Measurements from ENCODE around the gene ARSB. TPM values are rescaled to one million over a fixed set of nuclear protein-coding genes. Genes with fewer than 3 reads are reported as not detected.

The ARSB gene
- total RNA-seq, 1 experiment from 2014 or later, result 18.1 TPM

GRCh38 chr5:78887384-78888118 lies 97.6 kb downstream of the ARSB start:
- H3K27ac ChIP-seq (ENCODE audit: low read length), result no peak overlapping the region
- no peaks in the 10 kb centered on the region for H3K27me3 ChIP-seq (ENCODE audit: control insufficient read depth, insufficient read depth, low read length)
- BruUV-seq (replicated peaks), result no TSS peak
- intact Hi-C loops (cut with micrococcal nuclease; ENCODE audit: unreplicated experiment), result loop anchor here (10.0 kb wide), 1 partner anchor 353 kb away; no protein-coding TSS in a partner anchor
- POLR2A ChIA-PET, result no interaction called here
- H3K9me3 ChIP-seq (ENCODE audit: control insufficient read depth, insufficient read depth, low read depth, low read length), result no peaks in the 10 kb centered on the region
- H3K4me3 ChIP-seq (ENCODE audit: low read depth in 2 of 2, low read length in 2 of 2), result no peak overlapping the region
- no peaks in the 10 kb centered on the region for H3K4me1 ChIP-seq (ENCODE audit: control insufficient read depth, insufficient read depth, low read length)
- no peaks in the 10 kb centered on the region for H3K36me3 ChIP-seq (ENCODE audit: control insufficient read depth, insufficient read depth, low read length)
- DNase-seq (ENCODE audit: low read depth, low spot score), result no peak
- CTCF ChIA-PET, result interaction anchor here (0.6 kb wide), 1 partner anchor 100 kb away, joined by 3 read pairs; no protein-coding TSS in a partner anchor
- in situ Hi-C loops (cut with HindIII; ENCODE audit: low pct_unique_long_range_greater_than_20kb, low sequenced_read_pairs), result no loop called here
- TF ChIP-seq TCF7L2 (IDR thresholded peaks at IDR 0.05; ENCODE audit: low read depth, low read length) (no peak), REST (IDR thresholded peaks at IDR 0.05; ENCODE audit: insufficient read depth in 1 of 2, low read depth in 2 of 2, low read length in 1 of 2) (no peak), SIN3A (IDR thresholded peaks at IDR 0.05; ENCODE audit: borderline replicate concordance, insufficient read depth, low read depth, low read length) (no peak), CTCF (IDR thresholded peaks at IDR 0.05) (no peak), POLR2AphosphoS5 (IDR thresholded peaks at IDR 0.05; ENCODE audit: low read depth, low read length) (no peak)
- ATAC-seq, result no peak

DNA sequence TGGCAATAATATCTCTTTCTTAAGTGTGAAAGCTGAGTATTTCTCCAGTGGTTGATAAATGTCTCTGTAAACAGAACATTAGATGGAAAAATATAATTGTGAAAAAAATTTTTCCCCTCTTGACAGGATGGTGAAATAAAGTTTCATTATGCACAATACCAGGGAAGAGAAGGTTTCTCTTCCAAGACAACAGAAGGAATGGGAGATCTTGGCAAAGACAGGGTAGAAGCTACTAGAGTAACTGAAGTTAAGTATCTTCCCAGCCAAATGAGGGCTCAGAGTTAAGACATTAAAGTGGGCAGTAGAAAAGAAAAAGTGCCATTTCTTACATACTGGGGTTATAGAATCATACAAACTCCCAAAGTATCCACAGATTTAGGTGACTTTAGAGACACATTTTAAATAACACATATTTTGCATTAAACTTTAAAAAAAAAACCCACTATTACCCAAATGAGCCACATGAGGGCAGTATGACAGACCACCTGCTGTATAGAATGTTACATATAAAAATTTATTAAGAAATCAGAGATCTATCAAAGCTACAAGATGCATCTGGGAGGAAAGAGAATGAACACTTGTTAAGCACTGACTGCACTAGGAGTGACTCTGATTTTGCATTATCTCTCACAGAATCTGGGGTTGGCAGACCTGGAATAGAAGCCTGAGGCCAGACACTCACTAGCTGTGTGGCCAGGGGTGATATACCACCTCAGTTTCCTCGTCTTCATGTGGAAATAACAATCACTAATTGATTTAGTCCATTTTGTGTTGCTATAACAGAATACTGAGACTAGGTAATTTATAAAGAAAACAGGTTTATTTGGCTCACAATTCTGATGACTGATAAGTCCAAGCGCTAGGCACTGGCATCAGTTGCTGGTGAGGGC lies 98.5 kb downstream of the ARSB start:
- Histone ChIP-seq H3K9me3 (ENCODE audit: control insufficient read depth, insufficient read depth, low read depth, low read length) (no peaks in the 10 kb centered on the region), H3K36me3 (ENCODE audit: control insufficient read depth, insufficient read depth, low read length) (no peaks in the 10 kb centered on the region), H3K27ac (ENCODE audit: low read length) (no peak overlapping the region), H3K27me3 (ENCODE audit: control insufficient read depth, insufficient read depth, low read length) (no peaks in the 10 kb centered on the region), H3K4me3 (ENCODE audit: low read depth in 2 of 2, low read length in 2 of 2) (no peak overlapping the region), H3K4me1 (ENCODE audit: control insufficient read depth, insufficient read depth, low read length) (no peaks in the 10 kb centered on the region)
- intact Hi-C loops (cut with micrococcal nuclease; ENCODE audit: unreplicated experiment) (loop anchor here (10.0 kb wide), 1 partner anchor 352 kb away; no protein-coding TSS in a partner anchor), in situ Hi-C loops (cut with HindIII; ENCODE audit: low pct_unique_long_range_greater_than_20kb, low sequenced_read_pairs) (no loop called here)
- POLR2A ChIA-PET, result no interaction called here
- ATAC-seq, result no peak
- no peak for DNase-seq (ENCODE audit: low read depth, low spot score)
- TF ChIP-seq CTCF (IDR thresholded peaks at IDR 0.05) (peak; percentile 75), REST (IDR thresholded peaks at IDR 0.05; ENCODE audit: insufficient read depth in 1 of 2, low read depth in 2 of 2, low read length in 1 of 2) (no peak)
- CTCF ChIA-PET, result interaction anchor here (0.6 to 0.7 kb wide), 3 partner anchors 99 to 309 kb away, joined by 3 to 4 read pairs (median 3); no protein-coding TSS in a partner anchor
- BruUV-seq (replicated peaks), result no TSS peak
